Tibial nerve (tissue), 4 donors: ENCODE measurements around the gene LY6G5B. TPM values are rescaled to one million over a fixed set of nuclear protein-coding genes. Genes with fewer than 3 reads are reported as not detected.

Experiments
- DNase-seq, 2 donors: peaks; one replicate each; pipeline ENCODE4 v3.0.0-alpha.2; 2019; ENCODE audit warnings: low spot score in 2 of 2
- H3K27ac ChIP-seq, 4 donors: fragments of 200-600 bp; sonication (generic) in 3 of 4; one replicate each; pipeline ENCODE4 v1.5.1; 2017 to 2019; ENCODE audit warnings: mild to moderate bottlenecking in 1 of 4
- H3K27me3 ChIP-seq, 2 donors: fragments of 200-600 bp; sonication (generic) in 1 of 2; one replicate each; pipeline versions ENCODE4 v1.5.1 to v1.6.0; 2017 to 2019
- H3K36me3 ChIP-seq, 3 donors: fragments of 200-600 bp; sonication (generic); one replicate each; pipeline ENCODE4 v1.5.1; 2018 to 2019
- H3K4me1 ChIP-seq, 4 donors: fragments of 200-600 bp; sonication (generic) in 3 of 4; one replicate each; pipeline ENCODE4 v1.5.1; 2017 to 2019
- H3K4me3 ChIP-seq, 4 donors: fragments of 200-600 bp; sonication (generic) in 3 of 4; one replicate each; pipeline ENCODE4 v1.5.1; 2017 to 2019; ENCODE audit warnings: mild to moderate bottlenecking in 1 of 4, moderate library complexity in 1 of 4
- H3K9me3 ChIP-seq, 4 donors: fragments of 200-600 bp; sonication (generic) in 3 of 4; one replicate each; pipeline ENCODE4 v1.5.1; 2017 to 2019
- EP300 ChIP-seq, 2 donors: sonication (generic); formaldehyde crosslinking; IDR thresholded peaks; one replicate each; pipeline ENCODE4 v1.6.1; 2017; ENCODE audit warnings: antibody characterized with exemption in 2 of 2, mild to moderate bottlenecking in 1 of 2
- POLR2A ChIP-seq, 2 donors: fragments of 450-650 bp; IDR thresholded peaks; one replicate each; pipeline ENCODE4 v1.6.1; 2017; ENCODE audit warnings: antibody characterized with exemption in 2 of 2, mild to moderate bottlenecking in 2 of 2, moderate library complexity in 2 of 2
- WGBS, 2 donors: methylation state at CpG; one replicate each; pipeline ENCODE4 v1.1.5; 2018; 5-methylcytosine and 5-hydroxymethylcytosine counted together
- total RNA-seq, 4 donors: library from RNA; depleted of rRNA; stranded (reverse); fragments of >200 nt; gene quantifications; one replicate each; pipeline ENCODE4 v1.1.0, GENCODE V29; 2016
- TF ChIP-seq, protein P1 (sequence below), 5 experiments: fragments of 200-600 bp in 3 of 5; fragments of 450-650 bp in 2 of 5; sonication (generic) in 3 of 5; IDR thresholded peaks; one replicate each; pipeline ENCODE4 v1.5.1; 2016 to 2019; ENCODE audit warnings: antibody characterized with exemption in 5 of 5, mild to moderate bottlenecking in 3 of 5, moderate library complexity in 2 of 5

LY6G5B gene
- total RNA-seq, 4 donors from 2014 or later: 7.6 to 13.0 (median 9.8) TPM

DNA sequence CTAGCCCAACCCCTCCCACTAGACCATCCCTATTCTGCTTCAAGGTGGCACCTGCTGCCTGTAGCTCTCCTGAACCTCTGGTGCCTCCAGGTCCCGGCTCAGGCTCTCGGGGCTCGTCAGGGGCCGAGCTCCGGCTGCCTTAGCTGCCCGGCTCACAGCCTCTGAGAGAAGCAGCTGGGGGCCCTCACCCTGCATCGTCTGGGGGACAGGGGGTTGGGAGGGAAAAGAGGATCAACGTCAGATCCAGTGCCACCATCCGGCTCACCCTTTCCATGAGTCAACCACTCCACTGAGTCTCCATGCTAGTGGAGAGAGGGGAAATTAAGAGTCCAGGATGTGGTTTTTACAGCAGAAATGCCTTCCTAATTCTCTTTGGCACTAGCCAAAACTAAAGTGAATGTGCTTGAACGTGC lies 30.3 kb upstream of the LY6G5B start:
- no peak overlapping the region for H3K27ac ChIP-seq
- H3K27me3 ChIP-seq: no peaks in the 10 kb centered on the region
- H3K36me3 ChIP-seq: peaks cover 8 to 99% (median 66%) of the 10 kb centered on the region in 3 donors
- DNase-seq: no peak
- no peaks in the 10 kb centered on the region for H3K9me3 ChIP-seq
- TF ChIP-seq POLR2A (IDR thresholded peaks at IDR 0.05) (no peak), EP300 (IDR thresholded peaks at IDR 0.05) (no peak)
- TF ChIP-seq, protein P1, sequence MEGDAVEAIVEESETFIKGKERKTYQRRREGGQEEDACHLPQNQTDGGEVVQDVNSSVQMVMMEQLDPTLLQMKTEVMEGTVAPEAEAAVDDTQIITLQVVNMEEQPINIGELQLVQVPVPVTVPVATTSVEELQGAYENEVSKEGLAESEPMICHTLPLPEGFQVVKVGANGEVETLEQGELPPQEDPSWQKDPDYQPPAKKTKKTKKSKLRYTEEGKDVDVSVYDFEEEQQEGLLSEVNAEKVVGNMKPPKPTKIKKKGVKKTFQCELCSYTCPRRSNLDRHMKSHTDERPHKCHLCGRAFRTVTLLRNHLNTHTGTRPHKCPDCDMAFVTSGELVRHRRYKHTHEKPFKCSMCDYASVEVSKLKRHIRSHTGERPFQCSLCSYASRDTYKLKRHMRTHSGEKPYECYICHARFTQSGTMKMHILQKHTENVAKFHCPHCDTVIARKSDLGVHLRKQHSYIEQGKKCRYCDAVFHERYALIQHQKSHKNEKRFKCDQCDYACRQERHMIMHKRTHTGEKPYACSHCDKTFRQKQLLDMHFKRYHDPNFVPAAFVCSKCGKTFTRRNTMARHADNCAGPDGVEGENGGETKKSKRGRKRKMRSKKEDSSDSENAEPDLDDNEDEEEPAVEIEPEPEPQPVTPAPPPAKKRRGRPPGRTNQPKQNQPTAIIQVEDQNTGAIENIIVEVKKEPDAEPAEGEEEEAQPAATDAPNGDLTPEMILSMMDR (IDR thresholded peaks at IDR 0.05): no peak
- 65 to 73% methylated on average over 8 to 10 of the region's 10 CpGs for WGBS, 2 donors
- no peak overlapping the region for H3K4me3 ChIP-seq
- H3K4me1 ChIP-seq: no peaks in the 10 kb centered on the region

GRCh38 chr6:31640612-31641011 lies 29.2 kb upstream of the LY6G5B start:
- H3K4me3 ChIP-seq: no peak overlapping the region
- no peaks in the 10 kb centered on the region for H3K4me1 ChIP-seq
- no peak for TF ChIP-seq POLR2A (IDR thresholded peaks at IDR 0.05)
- TF ChIP-seq, protein P1 (IDR thresholded peaks at IDR 0.05): no peak
- TF ChIP-seq EP300 (IDR thresholded peaks at IDR 0.05): no peak
- no peak for DNase-seq
- 93 to 94% methylated on average over 6 of the region's 6 CpGs for WGBS, 2 donors
- peaks cover 10 to 99% (median 60%) of the 10 kb centered on the region in 3 donors for H3K36me3 ChIP-seq
- no peaks in the 10 kb centered on the region for H3K9me3 ChIP-seq
- H3K27me3 ChIP-seq: no peaks in the 10 kb centered on the region
- H3K27ac ChIP-seq: no peak overlapping the region

DNA sequence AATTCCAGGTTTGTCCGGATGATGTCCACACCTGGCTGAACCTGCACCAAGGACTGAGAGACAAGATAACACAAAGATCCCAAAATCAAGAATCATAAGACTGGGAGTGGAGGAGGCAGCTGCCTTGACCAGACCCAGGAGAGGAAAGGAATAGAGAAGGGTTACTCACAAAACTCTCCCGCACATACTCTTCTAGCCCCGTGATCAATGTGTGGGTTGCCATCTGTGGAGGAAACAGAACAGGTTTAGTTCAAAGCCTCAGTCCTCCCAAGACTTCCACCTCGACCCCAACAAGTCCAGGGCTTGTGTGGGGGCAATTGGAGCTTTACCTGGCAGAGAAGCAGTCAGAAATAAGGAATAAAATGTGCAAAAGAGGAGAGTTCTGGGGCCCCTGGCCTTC lies 28.4 kb upstream of the LY6G5B start:
- no peaks in the 10 kb centered on the region for H3K27me3 ChIP-seq
- TF ChIP-seq, protein P1 (IDR thresholded peaks at IDR 0.05): no peak
- TF ChIP-seq EP300 (IDR thresholded peaks at IDR 0.05) (no peak), POLR2A (IDR thresholded peaks at IDR 0.05) (no peak)
- H3K36me3 ChIP-seq: peaks cover 10 to 99% (median 56%) of the 10 kb centered on the region in 3 donors
- no peaks in the 10 kb centered on the region for H3K4me1 ChIP-seq
- H3K9me3 ChIP-seq: no peaks in the 10 kb centered on the region
- no peak for DNase-seq
- H3K27ac ChIP-seq: no peak overlapping the region
- 88 to 93% methylated on average over 4 of the region's 4 CpGs for WGBS, 2 donors
- H3K4me3 ChIP-seq: no peak overlapping the region

GRCh38 chr6:31642798-31643570 lies 26.8 kb upstream of the LY6G5B start:
- no peak for TF ChIP-seq EP300 (IDR thresholded peaks at IDR 0.05)
- no peak for TF ChIP-seq POLR2A (IDR thresholded peaks at IDR 0.05)
- TF ChIP-seq, protein P1 (IDR thresholded peaks at IDR 0.05): no peak
- Histone ChIP-seq H3K9me3 (no peaks in the 10 kb centered on the region), H3K27ac (no peak overlapping the region), H3K27me3 (no peaks in the 10 kb centered on the region), H3K4me1 (no peaks in the 10 kb centered on the region), H3K36me3 (peaks cover 13 to 99% (median 48%) of the 10 kb centered on the region in 3 donors), H3K4me3 (no peak overlapping the region)
- WGBS, 2 donors: 85 to 88% methylated on average over 6 of the region's 6 CpGs
- DNase-seq: no peak

GRCh38 chr6:31643818-31644454 lies 25.8 kb upstream of the LY6G5B start:
- Histone ChIP-seq H3K27ac (no peak overlapping the region), H3K27me3 (no peaks in the 10 kb centered on the region), H3K4me3 (no peak overlapping the region), H3K36me3 (peaks cover 19 to 99% (median 54%) of the 10 kb centered on the region in 3 donors), H3K4me1 (no peaks in the 10 kb centered on the region), H3K9me3 (no peaks in the 10 kb centered on the region)
- DNase-seq: no peak
- TF ChIP-seq POLR2A (IDR thresholded peaks at IDR 0.05) (no peak), EP300 (IDR thresholded peaks at IDR 0.05) (no peak)
- TF ChIP-seq, protein P1 (IDR thresholded peaks at IDR 0.05): no peak
- WGBS, 2 donors: 83 to 85% methylated on average over 16 to 17 of the region's 17 CpGs
